Activated CD4-positive, alpha-beta T cell treated with anti-CD3 and anti-CD28 coated beads, Interleukin-2, amount 10 ng/mL, durations not matched to agents 24 days and 14 days (primary cell): ENCODE measurements around the gene TXLNB. TPM values are rescaled to one million over a fixed set of nuclear protein-coding genes. Genes with fewer than 3 reads are reported as not detected.
"Not testable (repeated sequence)": the region's sequence is repeated elsewhere in the genome, so short reads cannot be mapped to it uniquely, and the experiment has no call there.

Source experiments
- DNase-seq: peaks from one replicate; pipeline ENCODE4 v3.0.0; 2022
- H3K27ac Mint-ChIP-seq: one replicate; pipeline ENCODE4 v1.8.0; 2022; ENCODE audit warnings: mild to moderate bottlenecking, mixed read lengths
- H3K27me3 Mint-ChIP-seq: one replicate; pipeline ENCODE4 v1.8.0; 2022; ENCODE audit warnings: mixed read lengths
- H3K36me3 Mint-ChIP-seq: one replicate; pipeline ENCODE4 v1.8.0; 2022; ENCODE audit warnings: low read depth, mild to moderate bottlenecking, mixed read lengths
- H3K4me1 Mint-ChIP-seq: one replicate; pipeline ENCODE4 v1.8.0; 2021; ENCODE audit warnings: mixed read lengths
- H3K4me3 Mint-ChIP-seq: one replicate; pipeline ENCODE4 v1.8.0; 2022; ENCODE audit warnings: mild to moderate bottlenecking, moderate library complexity, mixed read lengths
- H3K9me3 Mint-ChIP-seq: one replicate; pipeline ENCODE4 v1.8.0; 2021; ENCODE audit warnings: mixed read lengths
- intact Hi-C: fragments of 100-400 bp; cut with micrococcal nuclease; formaldehyde crosslinking; loops from one replicate; pipeline ENCODE4 v1.15.1; 2023
- total RNA-seq: library from RNA; stranded (reverse); gene quantifications from 2 replicates; pipeline ENCODE4 v1.2.3, GENCODE V29; 2022

The TXLNB gene
- total RNA-seq, 1 donor from 2014 or later, result 0.09 TPM

DNA sequence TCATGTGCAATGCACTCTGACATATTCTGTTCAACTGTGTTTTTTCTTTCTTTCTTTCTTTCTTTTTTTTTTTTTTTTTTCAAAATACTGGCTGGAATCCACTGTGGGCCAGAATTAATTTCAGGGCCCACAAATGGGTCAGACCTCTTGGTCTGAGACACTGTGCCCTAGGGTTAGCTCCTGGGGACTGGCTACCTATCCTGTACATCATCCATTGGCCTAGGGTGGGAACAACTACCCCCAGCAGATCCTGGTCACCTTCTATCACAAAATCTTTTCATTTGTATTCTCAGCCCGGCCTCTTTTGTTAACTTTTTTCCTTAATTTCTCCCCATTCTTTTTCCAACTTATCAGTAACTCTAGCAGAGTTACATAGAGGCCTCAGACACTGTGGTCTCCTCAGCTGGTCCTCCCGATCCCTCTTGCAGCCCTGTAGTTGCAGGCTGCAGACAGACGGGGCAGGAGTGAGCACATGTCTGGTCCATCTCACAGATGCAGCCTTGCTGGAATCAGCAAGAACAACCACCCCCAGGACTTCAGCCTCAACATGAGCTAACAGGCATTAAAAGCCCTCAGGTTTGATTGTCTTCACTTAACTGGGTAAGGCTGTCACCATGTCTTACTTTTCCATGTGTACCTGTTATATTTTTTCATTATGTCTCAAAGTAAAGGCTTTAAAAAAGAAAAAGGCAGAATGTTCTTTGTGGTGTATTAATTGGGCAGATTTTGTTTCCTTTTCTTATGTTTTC lies 41.3 kb downstream of the TXLNB start:
- H3K27ac Mint-ChIP-seq, result peak overlapping the region; percentile 77
- H3K27me3 Mint-ChIP-seq, result no peaks in the 10 kb centered on the region
- no peaks in the 10 kb centered on the region for H3K9me3 Mint-ChIP-seq
- DNase-seq, result peak; percentile 86
- intact Hi-C loops, result no loop called here
- H3K4me3 Mint-ChIP-seq, result peak overlapping the region; percentile 70
- H3K4me1 Mint-ChIP-seq, result peaks cover 43% of the 10 kb centered on the region
- no peaks in the 10 kb centered on the region for H3K36me3 Mint-ChIP-seq

DNA sequence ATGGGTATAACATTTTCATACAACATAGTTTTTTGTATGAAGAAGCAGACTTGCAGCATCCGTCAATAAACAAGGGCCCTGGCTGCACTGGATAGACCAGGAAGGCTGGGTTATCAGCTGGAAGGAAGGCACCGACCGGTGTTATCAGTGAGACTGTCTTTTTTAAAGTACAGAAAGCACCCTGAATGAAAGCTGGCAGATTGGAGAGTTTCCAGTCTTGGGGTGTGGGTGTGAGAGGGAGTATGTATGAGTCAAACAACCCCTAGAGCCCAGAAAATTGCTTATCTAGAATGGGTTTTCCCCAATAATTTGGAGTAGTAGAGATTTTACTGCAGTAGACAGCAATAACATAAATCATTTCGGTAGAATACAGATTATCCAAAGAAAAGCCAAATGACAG lies 42.4 kb downstream of the TXLNB start:
- DNase-seq, result peak; percentile 70
- Mint-ChIP-seq H3K4me3 (peak overlapping the region; percentile 52), H3K27ac (peak overlapping the region; percentile 91), H3K4me1 (peaks cover 46% of the 10 kb centered on the region), H3K36me3 (no peaks in the 10 kb centered on the region), H3K9me3 (no peaks in the 10 kb centered on the region), H3K27me3 (no peaks in the 10 kb centered on the region)
- intact Hi-C loops, result loop anchor here (1.0 to 10.0 kb wide), 7 partner anchors 13 to 225 kb away; partner anchors contain the start of genes ABRACL and TXLNB

DNA sequence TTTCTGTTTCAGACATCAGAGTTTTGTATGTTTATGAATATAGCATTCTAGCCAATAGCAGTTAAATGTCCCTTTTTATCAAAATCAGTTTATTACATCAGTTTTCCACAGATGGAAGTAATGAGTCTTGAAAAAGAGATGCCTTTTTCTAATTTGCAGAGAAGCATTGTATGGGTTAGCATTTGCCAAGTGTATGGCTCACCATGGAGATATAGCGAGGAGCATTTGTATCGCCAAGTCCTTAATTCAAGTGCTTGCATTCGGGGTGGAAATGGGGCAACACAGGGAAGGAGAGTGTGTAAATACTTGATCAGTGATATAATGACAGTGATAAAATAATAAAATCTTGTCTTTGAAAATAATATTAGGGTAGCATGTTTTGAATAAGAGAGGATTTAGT lies 42.9 kb downstream of the TXLNB start:
- H3K4me3 Mint-ChIP-seq, result no peak overlapping the region
- H3K36me3 Mint-ChIP-seq, result no peaks in the 10 kb centered on the region
- intact Hi-C loops, result loop anchor here (1.0 to 10.0 kb wide), 7 partner anchors 13 to 224 kb away; partner anchors contain the start of genes ABRACL and TXLNB
- peak overlapping the region; percentile 91 for H3K27ac Mint-ChIP-seq
- no peaks in the 10 kb centered on the region for H3K27me3 Mint-ChIP-seq
- peak; percentile 44 for DNase-seq
- H3K4me1 Mint-ChIP-seq, result peaks cover 46% of the 10 kb centered on the region
- no peaks in the 10 kb centered on the region for H3K9me3 Mint-ChIP-seq

DNA sequence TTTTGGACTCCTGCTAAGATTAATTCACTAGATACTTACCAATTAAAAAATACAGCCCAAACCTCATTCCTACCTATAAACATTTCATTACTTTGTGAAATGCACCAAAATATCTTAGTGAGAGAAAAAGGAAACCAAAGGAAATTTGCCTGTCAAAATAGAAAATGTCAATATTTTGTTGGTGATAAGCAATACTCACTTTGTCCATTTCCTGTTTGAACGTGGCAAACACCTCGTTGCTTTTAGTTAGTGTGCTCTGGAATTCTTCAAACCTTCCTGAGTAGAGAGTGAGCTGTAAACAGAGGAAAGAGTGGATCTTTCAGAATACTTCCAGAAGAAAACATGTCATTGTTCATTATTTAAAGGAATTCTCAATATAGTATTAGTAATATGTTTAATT lies 44.2 kb downstream of the TXLNB start:
- H3K27ac Mint-ChIP-seq, result peak overlapping the region; percentile 51
- no peaks in the 10 kb centered on the region for H3K36me3 Mint-ChIP-seq
- intact Hi-C loops, result loop anchor here (2.0 to 10.0 kb wide), 2 partner anchors 35 to 223 kb away; partner anchors contain the start of gene ABRACL
- no peaks in the 10 kb centered on the region for H3K27me3 Mint-ChIP-seq
- no peaks in the 10 kb centered on the region for H3K9me3 Mint-ChIP-seq
- peak; percentile 50 for DNase-seq
- peaks cover 44% of the 10 kb centered on the region for H3K4me1 Mint-ChIP-seq
- H3K4me3 Mint-ChIP-seq, result peak overlapping the region; percentile 50

DNA sequence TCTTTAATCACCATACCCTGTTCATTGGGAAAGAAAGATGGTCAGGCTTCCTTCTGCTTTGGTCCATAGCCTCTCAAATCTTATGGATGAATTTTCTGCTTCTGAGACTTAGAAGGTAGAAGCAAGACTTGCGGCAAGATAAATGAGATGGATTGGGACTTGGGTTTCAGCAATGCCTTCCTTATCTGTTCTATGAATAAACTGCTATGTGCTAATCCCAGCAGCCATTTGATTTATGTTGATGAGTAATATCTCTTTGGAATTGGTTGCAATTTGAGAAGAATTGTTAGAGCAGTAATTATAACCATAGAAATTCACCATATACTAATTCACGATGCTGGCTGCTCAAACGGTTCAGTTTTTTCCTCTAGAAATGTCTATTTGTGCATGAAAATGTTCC lies 48.3 kb downstream of the TXLNB start:
- Mint-ChIP-seq H3K36me3 (no peaks in the 10 kb centered on the region), H3K27me3 (no peaks in the 10 kb centered on the region), H3K4me3 (no peak overlapping the region), H3K27ac (no peak overlapping the region), H3K4me1 (peaks cover 11% of the 10 kb centered on the region), H3K9me3 (no peaks in the 10 kb centered on the region)
- intact Hi-C loops, result loop anchor here (10.0 kb wide), 1 partner anchor 219 kb away; the partner anchor contains the start of gene ABRACL
- DNase-seq, result no peak

DNA sequence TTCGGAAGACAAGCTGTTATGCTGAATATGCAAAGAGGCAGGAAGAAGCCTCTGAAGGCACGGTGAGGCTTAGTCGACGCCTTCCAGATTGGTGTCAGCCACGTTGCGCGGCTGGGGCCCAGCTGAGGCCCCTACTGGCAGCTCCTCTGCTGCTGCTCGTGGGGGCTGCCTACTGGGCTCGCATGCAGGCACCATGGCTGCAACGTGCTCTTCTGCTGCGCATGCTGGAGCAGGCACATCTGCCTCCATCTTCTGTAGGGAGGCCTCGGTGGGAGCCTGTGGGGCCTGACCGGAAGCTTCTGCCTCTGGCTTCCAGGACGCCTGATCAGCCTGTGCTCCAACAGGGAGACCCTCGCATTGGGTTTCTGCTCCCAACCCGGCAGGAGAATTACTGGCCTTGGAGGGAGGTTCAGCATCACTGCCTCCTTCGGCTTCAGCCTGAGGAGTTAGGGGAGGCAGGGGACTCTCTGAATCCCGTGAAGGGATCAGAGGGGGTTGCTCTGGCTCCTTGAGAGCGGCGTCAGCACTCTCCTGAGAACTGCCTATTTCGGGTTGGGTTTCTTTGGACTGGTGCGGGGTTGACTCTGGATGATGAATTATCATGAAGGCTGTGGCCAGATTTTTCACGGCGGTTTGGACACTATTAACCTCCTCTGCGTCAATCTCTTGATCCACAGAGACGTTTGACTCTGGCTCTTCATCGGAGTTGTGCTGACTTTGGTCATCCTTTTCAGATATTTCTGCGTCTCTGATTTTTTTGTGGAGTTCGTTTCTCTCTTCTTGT lies 49.1 kb downstream of the TXLNB start:
- Mint-ChIP-seq H3K27me3 (no peaks in the 10 kb centered on the region), H3K36me3 (no peaks in the 10 kb centered on the region), H3K4me1 (peaks cover 9% of the 10 kb centered on the region), H3K27ac (no peak overlapping the region), H3K4me3 (no peak overlapping the region), H3K9me3 (no peaks in the 10 kb centered on the region)
- peak; percentile 48 for DNase-seq
- intact Hi-C loops, result loop anchor here (10.0 kb wide), 1 partner anchor 218 kb away; the partner anchor contains the start of gene ABRACL

DNA sequence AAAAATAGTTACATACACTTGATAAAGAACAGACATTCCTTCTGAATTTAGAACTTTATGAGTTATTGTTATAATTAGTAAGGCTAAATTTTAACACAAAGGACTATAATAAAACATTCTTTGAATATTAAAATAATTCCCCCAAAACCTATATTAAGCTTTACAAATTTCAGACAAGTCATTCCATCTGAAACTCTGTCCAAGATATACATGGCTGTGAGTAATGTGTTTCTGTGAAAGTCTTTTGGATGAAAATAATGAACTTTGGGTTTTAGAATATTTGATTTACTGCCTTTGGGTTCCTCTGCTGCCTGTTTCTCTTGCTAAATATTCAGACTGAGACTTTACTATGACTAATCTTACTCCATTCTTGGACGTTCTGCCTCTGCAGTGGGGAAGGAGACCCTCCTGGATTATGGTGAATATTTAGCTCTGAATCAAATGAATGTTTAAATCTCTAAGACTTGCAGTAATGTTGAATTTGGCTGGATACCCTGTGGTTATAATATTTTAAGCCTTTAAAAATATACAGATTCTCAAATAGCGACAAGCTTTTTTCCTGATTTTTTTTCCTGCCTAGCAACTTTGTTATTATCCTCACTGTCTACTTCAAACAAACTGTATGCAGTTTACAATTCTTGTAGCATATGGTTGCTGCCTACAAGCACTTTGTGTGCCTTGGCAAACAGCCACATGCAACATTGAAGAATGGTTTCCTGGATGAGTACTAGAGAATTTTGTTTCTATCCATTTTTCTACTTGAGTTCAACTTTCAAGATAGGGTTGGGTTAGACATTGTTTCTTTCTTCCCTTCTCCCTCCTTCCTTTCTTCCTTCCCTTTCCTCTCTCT lies 51.4 kb downstream of the TXLNB start:
- Mint-ChIP-seq H3K4me3 (no peak overlapping the region), H3K9me3 (no peaks in the 10 kb centered on the region), H3K27ac (no peak overlapping the region), H3K36me3 (no peaks in the 10 kb centered on the region), H3K4me1 (peaks cover 6% of the 10 kb centered on the region), H3K27me3 (no peaks in the 10 kb centered on the region)
- intact Hi-C loops, result loop anchor here (10.0 kb wide), 1 partner anchor 216 kb away; the partner anchor contains the start of gene ABRACL
- peak; percentile 21 for DNase-seq

DNA sequence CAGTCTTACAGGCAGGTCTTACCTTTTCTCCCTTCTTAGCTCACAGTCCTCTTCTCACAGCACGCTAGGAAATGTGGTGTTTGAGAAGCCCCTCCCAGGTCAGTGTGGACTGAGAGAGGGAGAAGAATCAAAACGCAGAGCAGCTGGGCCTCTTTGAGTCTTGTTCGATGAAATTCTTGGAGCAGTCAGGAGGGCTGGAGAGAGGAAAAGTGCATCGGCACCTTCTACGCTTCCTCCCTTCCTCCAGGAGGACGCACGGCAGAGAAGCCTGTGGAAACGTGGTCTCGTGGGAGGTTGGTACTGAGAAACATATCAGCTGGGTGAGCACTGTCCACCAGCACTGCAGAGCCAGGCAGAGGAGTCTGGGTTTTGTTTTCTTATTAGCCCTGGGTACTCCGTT lies 52.7 kb downstream of the TXLNB start:
- H3K27me3 Mint-ChIP-seq, result no peaks in the 10 kb centered on the region
- no peaks in the 10 kb centered on the region for H3K36me3 Mint-ChIP-seq
- H3K4me1 Mint-ChIP-seq, result peaks cover 2% of the 10 kb centered on the region
- H3K9me3 Mint-ChIP-seq, result peaks cover 2% of the 10 kb centered on the region
- intact Hi-C loops, result no loop called here
- peak; percentile 52 for DNase-seq
- no peak overlapping the region for H3K27ac Mint-ChIP-seq
- H3K4me3 Mint-ChIP-seq, result no peak overlapping the region

DNA sequence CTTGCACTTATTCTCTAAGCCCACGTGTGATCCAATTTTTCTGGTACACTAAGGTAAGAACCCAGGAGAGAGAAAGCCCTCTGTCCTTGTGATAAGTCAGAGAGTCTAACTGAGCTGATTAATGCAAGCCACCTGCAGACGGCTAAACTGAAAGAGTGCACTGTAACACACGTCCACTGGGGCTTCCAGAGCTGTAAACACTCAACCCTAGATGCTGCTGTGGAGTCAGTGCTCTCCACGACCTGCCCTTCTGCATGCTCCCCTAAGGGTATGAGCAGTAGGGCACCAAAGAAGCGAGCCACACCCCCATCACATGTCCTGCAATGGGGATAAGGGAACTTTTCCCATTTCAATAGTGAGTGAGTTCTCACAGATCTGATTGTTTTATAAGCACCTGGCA lies 55.7 kb downstream of the TXLNB start:
- Mint-ChIP-seq H3K27me3 (no peaks in the 10 kb centered on the region), H3K4me3 (no peak overlapping the region), H3K36me3 (no peaks in the 10 kb centered on the region), H3K27ac (no peak overlapping the region), H3K9me3 (peaks cover 9% of the 10 kb centered on the region), H3K4me1 (peaks cover 2% of the 10 kb centered on the region)
- DNase-seq, result peak; percentile 50
- intact Hi-C loops, result no loop called here

DNA sequence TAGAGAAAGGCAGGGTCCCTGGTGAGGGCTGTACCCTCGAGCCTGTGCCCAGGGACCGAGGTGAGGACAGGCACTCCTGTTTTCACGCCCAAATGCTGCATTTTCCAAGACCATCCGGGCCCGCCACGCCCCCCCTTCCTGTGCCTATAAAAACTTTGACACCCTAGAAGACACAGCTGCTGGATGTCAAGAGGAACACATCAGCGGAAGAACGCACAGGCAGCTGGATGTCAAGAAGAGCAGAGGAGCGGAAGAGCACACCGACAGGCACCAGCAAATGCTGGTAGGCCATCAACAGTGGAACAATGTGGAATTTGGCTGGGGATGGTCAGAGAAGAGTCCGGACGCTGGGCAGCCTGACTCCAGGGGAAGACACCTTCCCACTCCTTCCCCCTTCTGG lies 56.1 kb downstream of the TXLNB start:
- peaks cover 9% of the 10 kb centered on the region for H3K9me3 Mint-ChIP-seq
- H3K27me3 Mint-ChIP-seq, result no peaks in the 10 kb centered on the region
- no peak for DNase-seq
- H3K36me3 Mint-ChIP-seq, result no peaks in the 10 kb centered on the region
- no peak overlapping the region for H3K27ac Mint-ChIP-seq
- intact Hi-C loops, result no loop called here
- H3K4me1 Mint-ChIP-seq, result no peaks in the 10 kb centered on the region
- H3K4me3 Mint-ChIP-seq, result no peak overlapping the region

DNA sequence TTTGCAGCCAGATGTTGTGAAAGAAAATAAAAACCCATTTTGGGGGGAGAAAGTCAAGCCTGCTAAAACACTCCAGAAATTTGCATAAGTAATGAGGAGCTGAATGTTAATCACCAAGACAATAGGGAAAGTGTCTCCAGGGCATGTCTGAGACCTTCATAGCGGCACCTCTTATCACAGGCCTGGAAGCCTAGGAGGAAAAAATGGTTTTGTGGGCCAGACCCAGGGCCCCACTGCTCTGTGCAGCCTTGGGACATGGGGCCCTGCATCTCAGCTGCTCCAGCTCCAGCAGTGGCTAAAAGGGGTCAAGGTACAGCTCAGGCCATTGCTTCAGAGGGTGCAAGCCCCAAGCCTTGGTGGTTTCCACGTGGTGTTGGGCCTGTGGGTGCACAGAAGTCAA lies 57.6 kb downstream of the TXLNB start:
- DNase-seq, H3K36me3 Mint-ChIP-seq, H3K9me3 Mint-ChIP-seq, H3K4me1 Mint-ChIP-seq, H3K27me3 Mint-ChIP-seq, H3K27ac Mint-ChIP-seq, H3K4me3 Mint-ChIP-seq, intact Hi-C loops: not testable (repeated sequence)

DNA sequence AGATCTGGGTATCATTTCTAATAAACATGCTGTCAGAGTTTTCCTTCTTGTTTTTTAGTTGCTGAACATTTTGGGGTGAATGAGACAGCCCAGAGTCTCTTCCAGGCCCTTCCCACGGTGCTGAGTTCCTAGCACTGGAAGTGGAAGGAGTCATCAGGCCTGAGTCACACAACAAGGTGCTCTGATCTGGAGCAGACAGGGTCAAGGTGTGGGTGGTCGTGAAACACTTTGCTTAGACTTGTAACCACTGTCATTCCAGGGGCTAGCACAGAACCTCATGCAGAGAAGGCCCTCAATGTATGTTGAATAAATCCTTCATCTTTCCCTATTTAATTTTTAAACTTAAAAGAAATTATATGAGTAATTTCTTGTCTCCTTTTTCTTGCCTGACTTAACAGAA lies 60.6 kb downstream of the TXLNB start:
- Mint-ChIP-seq H3K27ac (no peak overlapping the region), H3K4me1 (no peaks in the 10 kb centered on the region), H3K4me3 (no peak overlapping the region), H3K9me3 (peaks cover 9% of the 10 kb centered on the region), H3K36me3 (no peaks in the 10 kb centered on the region), H3K27me3 (no peaks in the 10 kb centered on the region)
- intact Hi-C loops, result no loop called here
- DNase-seq, result peak; percentile 50

DNA sequence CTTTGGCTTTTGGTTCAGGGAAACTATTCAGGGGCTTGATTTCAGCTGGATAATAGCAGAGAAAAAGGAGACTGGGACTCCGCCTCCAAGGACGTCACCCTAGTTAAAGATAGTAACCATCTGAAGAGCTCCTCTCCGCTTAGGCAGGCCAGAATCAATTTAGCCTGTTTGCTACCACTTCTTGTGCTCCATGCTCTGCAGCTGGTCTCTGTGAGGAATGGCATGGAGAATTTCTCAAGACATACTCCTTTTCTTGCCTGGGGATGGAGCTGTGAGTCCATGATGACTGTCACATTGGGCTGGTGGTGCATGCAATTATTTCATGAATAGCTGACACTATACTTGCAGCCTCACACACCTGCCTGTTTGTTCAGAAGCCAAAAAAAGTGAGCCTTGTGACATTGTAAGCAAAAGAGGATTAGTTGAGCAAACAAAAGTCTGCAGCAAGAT lies 61.4 kb downstream of the TXLNB start:
- no peak overlapping the region for H3K4me3 Mint-ChIP-seq
- H3K27me3 Mint-ChIP-seq, result no peaks in the 10 kb centered on the region
- H3K27ac Mint-ChIP-seq, result no peak overlapping the region
- H3K36me3 Mint-ChIP-seq, result no peaks in the 10 kb centered on the region
- H3K9me3 Mint-ChIP-seq, result peaks cover 9% of the 10 kb centered on the region
- intact Hi-C loops, result no loop called here
- peak; percentile 65 for DNase-seq
- H3K4me1 Mint-ChIP-seq, result no peaks in the 10 kb centered on the region
